Ectodermal cell (in vitro differentiated cells): ENCODE measurements around the gene IL12B.

Experiments used
- H3K27ac ChIP-seq: 2 replicates; pipeline ENCODE4 v1.7.0; 2013; ENCODE audit warnings: mild to moderate bottlenecking, low read depth, low read length; ENCODE audit not compliant: insufficient read depth, poor library complexity, severe bottlenecking
- H3K27me3 ChIP-seq: 2 replicates; pipeline ENCODE4 v1.7.0; 2013; ENCODE audit warnings: mild to moderate bottlenecking, low read length; ENCODE audit not compliant: insufficient read depth, control insufficient read depth, poor library complexity, severe bottlenecking
- H3K36me3 ChIP-seq: one replicate; pipeline ENCODE4 v1.7.0; 2013; ENCODE audit warnings: low read length; ENCODE audit not compliant: control insufficient read depth, insufficient read depth
- H3K4me1 ChIP-seq: one replicate; pipeline ENCODE4 v1.7.0; 2013; ENCODE audit warnings: low read length; ENCODE audit not compliant: control insufficient read depth, insufficient read depth
- H3K4me3 ChIP-seq: 2 replicates; pipeline ENCODE4 v1.7.0; 2013; ENCODE audit warnings: low read depth, low read length, control low read depth; ENCODE audit not compliant: insufficient read depth
- H3K9me3 ChIP-seq: 2 replicates; pipeline ENCODE4 v1.7.0; 2013; ENCODE audit warnings: mild to moderate bottlenecking, low read length, moderate library complexity; ENCODE audit not compliant: control insufficient read depth
- WGBS, 2 experiments: methylation state at CpG; one replicate each; pipeline ENCODE4 v1.1.7; 2013; ENCODE audit warnings: missing lambda C conversion rate in 2 of 2; 5-methylcytosine and 5-hydroxymethylcytosine counted together

Gene IL12B

DNA sequence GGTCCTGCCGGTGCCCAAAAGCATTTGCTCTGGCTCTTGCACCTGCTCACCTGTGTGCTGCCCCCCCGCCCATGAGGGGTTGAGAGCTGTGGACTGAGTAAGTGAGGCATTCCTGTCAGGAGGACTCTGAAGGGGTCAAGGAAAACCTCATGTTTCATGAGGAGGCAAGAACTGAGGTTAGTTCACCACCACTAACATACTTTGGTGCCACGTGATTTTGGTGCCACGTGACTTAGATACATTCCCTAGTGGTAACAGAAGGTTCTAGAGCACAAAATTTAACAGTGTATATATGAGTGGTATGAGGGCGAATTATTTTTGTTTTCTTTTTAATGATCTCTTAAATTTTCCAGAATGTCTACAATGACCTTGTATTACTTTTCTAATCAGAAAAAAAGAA, 6.3 kb upstream of the IL12B start:
- no peaks in the 10 kb centered on the region for H3K27me3 ChIP-seq
- no peak overlapping the region for H3K4me3 ChIP-seq
- no peak overlapping the region for H3K27ac ChIP-seq
- no peaks in the 10 kb centered on the region for H3K4me1 ChIP-seq
- WGBS, 2 experiments = 96% methylated on average over 4 to 5 of the region's 5 CpGs
- no peaks in the 10 kb centered on the region for H3K36me3 ChIP-seq
- H3K9me3 ChIP-seq = no peaks in the 10 kb centered on the region

DNA sequence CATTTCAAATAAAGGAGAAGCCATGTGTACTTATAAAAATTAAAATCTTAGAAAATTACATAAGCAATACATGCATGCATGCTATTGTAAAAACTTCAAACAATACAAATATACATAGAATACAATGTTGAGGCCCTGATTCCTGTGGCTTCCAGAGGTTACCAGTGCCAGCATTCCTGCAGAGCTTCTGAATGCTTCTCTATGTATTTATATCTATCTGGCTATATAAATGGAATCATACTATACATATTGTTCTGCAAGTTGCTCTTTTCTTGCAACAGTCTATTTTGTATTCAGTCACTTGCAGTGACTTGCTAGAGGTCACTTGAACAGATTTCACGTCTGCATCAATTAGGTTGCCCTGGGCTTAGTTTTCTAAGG, 3.2 kb upstream of the IL12B start:
- 98 to 100% methylated on average over 1 of the region's 1 CpG for WGBS, 2 experiments
- H3K27ac ChIP-seq = no peak overlapping the region
- H3K4me3 ChIP-seq = no peak overlapping the region
- H3K4me1 ChIP-seq = no peaks in the 10 kb centered on the region
- H3K9me3 ChIP-seq = no peaks in the 10 kb centered on the region
- H3K36me3 ChIP-seq = no peaks in the 10 kb centered on the region
- H3K27me3 ChIP-seq = peaks cover 5% of the 10 kb centered on the region

GRCh38 chr5:159332800-159333544, 2.7 kb upstream of the IL12B start:
- H3K4me1 ChIP-seq = no peaks in the 10 kb centered on the region
- no peak overlapping the region for H3K4me3 ChIP-seq
- H3K36me3 ChIP-seq = no peaks in the 10 kb centered on the region
- no peak overlapping the region for H3K27ac ChIP-seq
- peaks cover 8% of the 10 kb centered on the region for H3K27me3 ChIP-seq
- whole genome bisulfite sequencing, 2 experiments = 92 to 95% methylated on average over 5 to 6 of the region's 6 CpGs
- no peaks in the 10 kb centered on the region for H3K9me3 ChIP-seq

DNA sequence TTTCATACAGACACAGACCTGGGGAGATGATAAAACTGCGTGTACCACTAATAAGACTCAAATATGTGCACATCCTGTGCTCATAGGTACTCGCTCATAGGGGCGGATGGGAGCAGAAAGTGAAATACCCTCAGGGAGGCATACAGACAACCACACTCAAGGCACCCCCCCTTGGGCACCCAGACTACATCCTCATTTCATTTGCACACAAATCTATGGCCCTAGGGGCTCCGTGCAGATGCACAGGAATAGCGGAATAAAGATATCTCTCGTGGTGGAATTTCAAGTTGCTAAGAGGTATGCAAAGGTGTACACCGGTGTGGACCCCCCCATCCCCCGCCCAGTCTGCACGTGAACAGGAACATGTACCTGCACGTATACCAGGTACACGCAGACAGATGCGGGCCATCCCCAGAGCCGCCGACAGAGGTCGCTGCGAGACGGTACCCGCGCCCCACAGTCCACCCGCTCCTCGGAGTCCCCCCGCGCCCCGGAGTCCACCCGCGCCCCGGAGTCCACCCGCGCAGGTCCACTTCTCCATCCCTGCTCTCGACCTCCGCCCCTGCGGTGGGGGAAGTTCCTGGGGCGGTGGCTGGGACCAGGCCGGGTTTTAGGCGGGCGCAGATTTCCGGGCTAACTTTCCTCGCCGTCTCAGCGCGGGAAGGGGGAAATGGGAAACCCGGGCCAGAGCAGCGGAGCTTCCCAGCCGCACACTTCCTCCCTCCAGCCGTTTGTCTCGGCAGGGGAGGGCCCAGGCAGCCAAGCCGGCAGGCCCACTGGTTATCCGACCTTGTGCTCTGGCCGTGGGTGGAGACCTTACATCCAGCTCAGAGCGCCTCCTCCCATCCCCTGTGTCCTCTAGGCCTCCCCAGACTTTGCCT, 1.0 kb upstream of the IL12B start:
- no peaks in the 10 kb centered on the region for H3K4me1 ChIP-seq
- peak overlapping the region; percentile 43 for H3K4me3 ChIP-seq
- WGBS, 2 experiments = 8 to 9% methylated on average over 50 of the region's 50 CpGs
- no peaks in the 10 kb centered on the region for H3K9me3 ChIP-seq
- H3K27ac ChIP-seq = no peak overlapping the region
- H3K27me3 ChIP-seq = peaks cover 8% of the 10 kb centered on the region
- no peaks in the 10 kb centered on the region for H3K36me3 ChIP-seq

- peaks cover 8% of the 10 kb centered on the region for H3K27me3 ChIP-seq
- H3K4me1 ChIP-seq = no peaks in the 10 kb centered on the region
- H3K4me3 ChIP-seq = no peak overlapping the region
- H3K27ac ChIP-seq = no peak overlapping the region
- H3K36me3 ChIP-seq = no peaks in the 10 kb centered on the region
- 90 to 93% methylated on average over 4 of the region's 4 CpGs for WGBS, 2 experiments
- no peaks in the 10 kb centered on the region for H3K9me3 ChIP-seq
Measured at GRCh38 chr5:159324986-159325385, 5.3 kb downstream of the IL12B start.

DNA sequence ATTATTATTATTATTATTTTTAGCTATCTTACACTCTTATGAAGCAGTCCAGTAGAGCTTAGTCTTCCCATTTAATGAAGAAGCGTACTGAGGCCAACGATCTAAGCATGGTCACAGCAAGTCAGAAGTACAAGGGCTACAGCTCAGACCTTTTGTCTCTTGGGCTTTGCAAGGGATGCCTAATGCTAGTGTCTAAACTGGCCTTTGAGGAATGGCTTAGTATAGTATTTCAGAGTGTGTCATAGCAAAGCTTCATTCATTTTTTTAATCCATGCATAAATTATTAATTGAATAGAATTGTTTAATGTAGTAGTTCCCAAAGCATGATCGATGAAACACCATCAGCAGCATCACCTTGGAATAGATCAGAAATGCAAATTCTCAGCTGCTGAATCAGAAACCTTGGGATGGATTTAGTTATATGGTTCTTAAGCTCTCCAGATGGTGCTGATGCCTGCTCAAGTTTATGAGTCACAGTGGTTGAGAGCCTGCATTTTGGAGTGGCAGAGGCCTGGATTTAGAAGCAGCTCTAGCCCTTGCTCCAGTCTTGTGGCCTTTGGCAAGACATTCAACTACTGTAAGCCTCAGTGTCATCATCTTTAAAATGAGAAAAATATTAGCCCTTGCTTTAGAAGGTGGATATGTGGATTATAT, 6.1 kb downstream of the IL12B start:
- Histone ChIP-seq H3K27ac (no peak overlapping the region), H3K27me3 (peaks cover 8% of the 10 kb centered on the region), H3K4me3 (no peak overlapping the region), H3K9me3 (no peaks in the 10 kb centered on the region), H3K36me3 (no peaks in the 10 kb centered on the region), H3K4me1 (no peaks in the 10 kb centered on the region)
- 85 to 95% methylated on average over 3 of the region's 3 CpGs for WGBS, 2 experiments

- Histone ChIP-seq H3K36me3 (no peaks in the 10 kb centered on the region), H3K27me3 (no peaks in the 10 kb centered on the region), H3K9me3 (no peaks in the 10 kb centered on the region), H3K4me1 (no peaks in the 10 kb centered on the region), H3K4me3 (no peak overlapping the region), H3K27ac (no peak overlapping the region)
- 91 to 93% methylated on average over 6 of the region's 6 CpGs for WGBS, 2 experiments
Measured at GRCh38 chr5:159322180-159322579, 8.1 kb downstream of the IL12B start.

- WGBS, 2 experiments = 86 to 94% methylated on average over 1 to 2 of the region's 2 CpGs
- H3K4me3 ChIP-seq = no peak overlapping the region
- H3K36me3 ChIP-seq = no peaks in the 10 kb centered on the region
- H3K27me3 ChIP-seq = no peaks in the 10 kb centered on the region
- H3K27ac ChIP-seq = no peak overlapping the region
- H3K9me3 ChIP-seq = no peaks in the 10 kb centered on the region
- H3K4me1 ChIP-seq = no peaks in the 10 kb centered on the region
Measured at GRCh38 chr5:159319832-159320231, 10.5 kb downstream of the IL12B start.

GRCh38 chr5:159319363-159319762, 10.9 kb downstream of the IL12B start:
- Histone ChIP-seq H3K4me1 (no peaks in the 10 kb centered on the region), H3K4me3 (no peak overlapping the region), H3K36me3 (no peaks in the 10 kb centered on the region), H3K27ac (no peak overlapping the region), H3K9me3 (no peaks in the 10 kb centered on the region), H3K27me3 (no peaks in the 10 kb centered on the region)
- WGBS, 2 experiments = 89 to 91% methylated on average over 3 of the region's 3 CpGs

GRCh38 chr5:159318448-159318847, 11.8 kb downstream of the IL12B start:
- Histone ChIP-seq H3K27ac (no peak overlapping the region), H3K9me3 (no peaks in the 10 kb centered on the region), H3K27me3 (no peaks in the 10 kb centered on the region), H3K4me3 (no peak overlapping the region), H3K4me1 (no peaks in the 10 kb centered on the region), H3K36me3 (no peaks in the 10 kb centered on the region)
- 88 to 94% methylated on average over 4 of the region's 4 CpGs for whole genome bisulfite sequencing, 2 experiments
